ENCODE measurements around the gene AP3B1. TPM values are rescaled to one million over a fixed set of nuclear protein-coding genes. Genes with fewer than 3 reads are reported as not detected.

The AP3B1 gene
- total and polyA plus RNA-seq, 2 donors from 2014 or later = 49.3 to 53.2 TPM

- H3K9me3 ChIP-seq (ENCODE audit: control insufficient read depth in 2 of 3, insufficient read depth in 1 of 3, low read length in 3 of 3) = no peaks in the 10 kb centered on the region
- FAIRE-seq (no peak), DNase-seq (no peak)
- peaks cover 0 to 5% (median 2%) of the 10 kb centered on the region in 3 donors for H3K4me1 ChIP-seq (ENCODE audit: control insufficient read depth in 2 of 3, insufficient read depth in 2 of 3, low read depth in 1 of 3, low read length in 3 of 3)
- no peaks in the 10 kb centered on the region for H3K27me3 ChIP-seq (ENCODE audit: control insufficient read depth, insufficient read depth, low read length)
- intact Hi-C loops (cut with DNase I) = no loop called here
- no peak for TF ChIP-seq CTCF (IDR thresholded peaks at IDR 0.05; ENCODE audit: borderline replicate concordance, extremely low read depth, insufficient read depth)
- H3K4me3 ChIP-seq (ENCODE audit: low read length in 3 of 3) = no peak overlapping the region
- no peak overlapping the region for H3K9ac ChIP-seq (ENCODE audit: low read length in 3 of 3)
- H3K36me3 ChIP-seq (ENCODE audit: control insufficient read depth in 2 of 3, insufficient read depth in 3 of 3, low read length in 3 of 3) = no peaks in the 10 kb centered on the region
- no peak overlapping the region for H3K27ac ChIP-seq (ENCODE audit: low read depth in 2 of 2, low read length in 2 of 2)
Observed at GRCh38 chr5:78289911-78290310, 4.6 kb downstream of the AP3B1 start.

DNA sequence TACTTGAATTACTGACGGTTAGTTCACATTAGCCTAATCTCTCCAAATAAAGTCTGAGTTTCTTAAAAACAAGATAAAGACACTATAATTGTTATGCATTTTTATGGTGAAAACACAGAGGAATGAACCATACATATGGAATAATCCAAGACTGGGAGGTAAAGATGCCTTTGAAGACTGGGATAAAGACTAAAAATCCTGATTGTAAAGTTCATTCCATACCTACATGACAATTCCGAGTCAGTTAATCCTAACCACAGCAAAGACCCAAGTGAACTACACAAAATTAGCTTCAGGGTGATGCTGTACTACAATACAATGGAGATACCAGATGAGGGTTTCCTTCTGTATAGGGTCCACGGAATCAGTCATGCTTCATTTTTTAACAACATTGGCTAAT is 6.3 kb downstream of the AP3B1 start:
- H3K9ac ChIP-seq (ENCODE audit: low read length in 3 of 3) = no peak overlapping the region
- H3K27me3 ChIP-seq (ENCODE audit: control insufficient read depth, insufficient read depth, low read length) = no peaks in the 10 kb centered on the region
- intact Hi-C loops (cut with DNase I) = no loop called here
- peaks cover 0 to 5% (median 2%) of the 10 kb centered on the region in 3 donors for H3K4me1 ChIP-seq (ENCODE audit: control insufficient read depth in 2 of 3, insufficient read depth in 2 of 3, low read depth in 1 of 3, low read length in 3 of 3)
- FAIRE-seq (no peak), DNase-seq (no peak)
- no peaks in the 10 kb centered on the region for H3K9me3 ChIP-seq (ENCODE audit: control insufficient read depth in 2 of 3, insufficient read depth in 1 of 3, low read length in 3 of 3)
- TF ChIP-seq CTCF (IDR thresholded peaks at IDR 0.05; ENCODE audit: borderline replicate concordance, extremely low read depth, insufficient read depth) = no peak
- H3K27ac ChIP-seq (ENCODE audit: low read depth in 2 of 2, low read length in 2 of 2) = no peak overlapping the region
- H3K36me3 ChIP-seq (ENCODE audit: control insufficient read depth in 2 of 3, insufficient read depth in 3 of 3, low read length in 3 of 3) = no peaks in the 10 kb centered on the region
- no peak overlapping the region for H3K4me3 ChIP-seq (ENCODE audit: low read length in 3 of 3)

DNA sequence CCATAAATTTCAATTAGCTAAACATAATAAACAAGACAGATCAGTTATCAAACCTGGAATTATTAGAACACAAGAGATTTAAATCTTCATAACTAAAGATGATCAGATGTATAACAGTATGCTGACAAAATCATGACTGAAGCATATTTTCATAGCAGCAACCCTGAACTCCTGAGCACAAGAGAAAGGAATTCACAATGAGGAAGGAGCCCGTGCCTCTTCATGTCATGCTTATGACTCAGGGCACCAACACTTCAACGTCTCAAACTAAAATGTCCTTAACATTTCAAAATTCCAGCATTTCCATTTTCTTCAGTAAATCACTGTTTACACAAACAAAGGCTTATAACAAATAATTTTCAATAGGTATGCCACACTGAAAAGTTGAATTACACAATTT is 6.7 kb downstream of the AP3B1 start:
- TF ChIP-seq CTCF (IDR thresholded peaks at IDR 0.05; ENCODE audit: borderline replicate concordance, extremely low read depth, insufficient read depth) = no peak
- intact Hi-C loops (cut with DNase I) = no loop called here
- Histone ChIP-seq H3K9ac (ENCODE audit: low read length in 3 of 3) (no peak overlapping the region), H3K36me3 (ENCODE audit: control insufficient read depth in 2 of 3, insufficient read depth in 3 of 3, low read length in 3 of 3) (no peaks in the 10 kb centered on the region), H3K27ac (ENCODE audit: low read depth in 2 of 2, low read length in 2 of 2) (no peak overlapping the region), H3K4me3 (ENCODE audit: low read length in 3 of 3) (no peak overlapping the region), H3K4me1 (ENCODE audit: control insufficient read depth in 2 of 3, insufficient read depth in 2 of 3, low read depth in 1 of 3, low read length in 3 of 3) (peaks cover 0 to 5% (median 2%) of the 10 kb centered on the region in 3 donors), H3K27me3 (ENCODE audit: control insufficient read depth, insufficient read depth, low read length) (no peaks in the 10 kb centered on the region), H3K9me3 (ENCODE audit: control insufficient read depth in 2 of 3, insufficient read depth in 1 of 3, low read length in 3 of 3) (no peaks in the 10 kb centered on the region)
- DNase-seq = no peak
- FAIRE-seq = peak; percentile 49

DNA sequence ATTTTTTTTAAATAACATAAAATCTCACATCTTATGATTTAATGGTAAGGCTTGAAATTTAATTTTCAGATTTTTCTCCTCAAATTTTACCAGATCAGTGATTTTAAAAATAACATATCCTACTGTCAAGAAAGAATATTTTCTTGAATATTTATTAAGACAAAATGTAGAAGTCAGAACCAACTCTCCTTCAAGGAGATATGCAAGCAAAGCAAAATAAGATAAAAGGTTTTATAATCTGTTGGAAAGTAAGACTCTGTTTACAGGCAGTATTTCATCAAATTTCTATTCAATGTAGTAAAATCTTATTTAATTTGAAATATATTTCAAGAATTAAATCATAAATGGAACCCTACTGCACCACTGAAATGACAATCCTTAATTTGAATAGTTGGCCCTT is 7.3 kb downstream of the AP3B1 start:
- H3K9me3 ChIP-seq (ENCODE audit: control insufficient read depth in 2 of 3, insufficient read depth in 1 of 3, low read length in 3 of 3) = no peaks in the 10 kb centered on the region
- TF ChIP-seq CTCF (IDR thresholded peaks at IDR 0.05; ENCODE audit: borderline replicate concordance, extremely low read depth, insufficient read depth) = no peak
- H3K27me3 ChIP-seq (ENCODE audit: control insufficient read depth, insufficient read depth, low read length) = no peaks in the 10 kb centered on the region
- no peaks in the 10 kb centered on the region for H3K36me3 ChIP-seq (ENCODE audit: control insufficient read depth in 2 of 3, insufficient read depth in 3 of 3, low read length in 3 of 3)
- H3K9ac ChIP-seq (ENCODE audit: low read length in 3 of 3) = no peak overlapping the region
- FAIRE-seq (no peak), DNase-seq (no peak)
- H3K27ac ChIP-seq (ENCODE audit: low read depth in 2 of 2, low read length in 2 of 2) = no peak overlapping the region
- intact Hi-C loops (cut with DNase I) = no loop called here
- no peak overlapping the region for H3K4me3 ChIP-seq (ENCODE audit: low read length in 3 of 3)
- peaks cover 0 to 5% (median 2%) of the 10 kb centered on the region in 3 donors for H3K4me1 ChIP-seq (ENCODE audit: control insufficient read depth in 2 of 3, insufficient read depth in 2 of 3, low read depth in 1 of 3, low read length in 3 of 3)
